GM19467 (cell line): ENCODE data around the gene HNMT.

Source experiments
- ATAC-seq: cut with Tn5 transposase; IDR thresholded peaks from one replicate; pipeline ENCODE4 v1.9.1; 2021; ENCODE audit warnings: mild to moderate bottlenecking, moderate library complexity; ENCODE audit not compliant: unreplicated experiment

Gene HNMT

GRCh38 chr2:138009622-138010021 is 45.3 kb downstream of the HNMT start:
- no peak for ATAC-seq

- no peak for ATAC-seq
These were observed 46.6 kb downstream of the HNMT start for GRCh38 chr2:138010890-138011289.

GRCh38 chr2:138012082-138012481 is 47.8 kb downstream of the HNMT start:
- no peak for ATAC-seq

GRCh38 chr2:138012968-138013367 is 48.7 kb downstream of the HNMT start:
- ATAC-seq = no peak

DNA sequence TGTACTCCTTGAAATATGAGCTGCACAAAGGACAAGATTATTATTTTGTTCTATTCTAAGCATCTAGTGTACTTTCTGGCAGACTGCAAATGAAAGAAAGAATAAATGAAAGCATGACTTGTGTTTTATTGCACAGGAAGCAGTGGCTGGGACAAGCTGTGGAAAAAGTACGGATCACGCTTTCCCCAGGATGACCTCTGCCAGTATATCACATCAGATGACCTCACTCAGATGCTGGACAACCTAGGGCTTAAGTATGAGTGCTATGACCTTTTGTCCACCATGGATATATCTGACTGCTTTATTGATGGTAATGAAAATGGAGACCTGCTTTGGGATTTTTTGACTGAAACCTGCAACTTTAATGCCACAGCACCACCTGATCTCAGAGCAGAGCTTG is 49.4 kb downstream of the HNMT start:
- no peak for ATAC-seq

DNA sequence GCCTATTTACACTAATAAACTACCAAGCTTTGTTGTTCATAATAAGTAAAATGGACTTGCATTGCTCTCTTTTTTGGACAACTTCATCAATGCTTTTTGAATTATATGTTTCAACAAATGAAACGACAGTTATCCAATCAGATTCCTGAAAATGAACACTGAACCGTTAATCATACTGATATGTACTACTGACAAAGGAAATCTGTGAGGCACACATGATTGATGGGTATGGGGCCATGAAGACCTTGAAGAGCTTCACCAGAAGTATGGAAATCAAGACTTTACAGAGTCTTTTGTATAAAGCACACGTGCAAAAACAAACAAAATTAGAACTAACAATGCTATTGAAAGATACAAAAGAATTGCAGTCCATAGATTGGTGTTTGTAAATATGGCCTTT is 51.2 kb downstream of the HNMT start:
- no peak for ATAC-seq

GRCh38 chr2:138016351-138017087 is 52.2 kb downstream of the HNMT start:
- ATAC-seq = no peak

GRCh38 chr2:138017824-138018223 is 53.6 kb downstream of the HNMT start:
- no peak for ATAC-seq

- ATAC-seq = no peak
These were observed 54.8 kb downstream of the HNMT start for GRCh38 chr2:138018866-138019688.

DNA sequence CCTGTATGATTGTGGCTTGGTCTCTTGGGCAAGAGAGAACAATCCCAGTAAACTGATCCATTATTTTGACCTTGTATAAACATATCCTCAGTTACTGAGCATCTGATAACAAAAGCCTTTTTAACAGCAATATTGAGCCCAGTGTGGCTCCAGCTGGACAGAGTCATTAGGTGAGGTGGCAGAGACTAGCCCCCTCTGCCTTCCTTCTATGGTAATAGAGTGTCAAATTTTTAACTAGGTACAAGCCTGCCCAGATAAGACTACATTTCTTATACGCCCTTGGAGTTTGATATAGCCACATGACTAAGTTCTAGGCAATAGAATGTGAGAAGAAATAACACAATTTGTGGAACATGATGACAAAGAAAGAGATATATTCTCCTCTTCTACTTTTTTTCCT is 56.2 kb downstream of the HNMT start:
- ATAC-seq = no peak

DNA sequence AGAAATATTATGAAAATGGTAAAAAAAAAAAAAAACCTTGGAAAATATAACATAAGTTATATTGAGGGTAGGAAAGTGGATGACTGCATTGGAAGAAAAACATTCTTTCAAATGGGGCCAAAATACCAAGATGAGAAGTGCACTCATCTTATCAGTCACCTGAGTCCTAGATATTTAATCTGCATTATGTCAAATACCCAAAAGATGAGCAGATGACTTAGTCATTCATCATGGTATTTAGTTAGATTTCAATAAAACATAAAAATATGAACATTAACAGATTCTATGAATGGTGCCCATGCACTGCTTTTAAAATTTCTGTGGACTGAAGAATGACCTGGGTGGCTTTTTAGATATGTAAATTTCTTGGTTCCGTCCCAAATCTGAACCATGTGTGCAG is 56.9 kb downstream of the HNMT start:
- ATAC-seq = no peak

DNA sequence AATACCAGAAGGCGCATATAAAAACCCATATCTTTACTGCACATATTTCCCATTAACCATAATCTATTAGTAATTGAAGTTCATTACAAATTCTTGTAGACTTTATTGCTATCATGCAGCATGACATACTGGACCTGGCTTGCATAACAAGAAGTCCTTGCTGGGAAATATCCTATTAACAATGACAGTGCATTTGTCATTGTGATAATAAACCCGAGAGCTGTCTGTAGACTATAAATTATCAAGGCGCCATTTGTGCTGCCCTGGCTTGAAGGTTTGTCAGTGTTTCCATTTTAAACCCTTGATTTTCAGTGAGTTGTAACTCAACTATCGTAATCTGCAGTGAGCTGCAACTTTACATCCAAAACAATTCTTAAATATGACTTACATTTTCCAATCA is 59.0 kb downstream of the HNMT start:
- no peak for ATAC-seq

DNA sequence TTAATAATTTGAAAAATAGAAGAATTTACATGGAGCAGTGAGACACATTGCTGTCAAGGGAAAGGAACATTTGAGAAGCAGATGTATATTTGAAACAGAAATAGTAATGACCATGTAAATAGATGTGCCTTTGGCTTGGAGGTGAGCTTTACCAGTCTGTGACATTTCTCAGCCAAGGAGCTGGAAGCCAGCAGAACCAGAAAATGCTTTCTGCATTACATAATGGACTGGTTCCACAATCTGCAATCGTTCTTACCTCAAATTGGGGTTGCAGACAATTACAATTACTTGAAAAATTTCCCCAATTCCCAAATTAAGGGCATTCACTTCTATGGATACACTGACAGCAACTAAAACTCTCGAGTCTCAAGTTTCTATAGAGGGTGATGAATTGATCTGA is 59.7 kb downstream of the HNMT start:
- ATAC-seq = no peak

DNA sequence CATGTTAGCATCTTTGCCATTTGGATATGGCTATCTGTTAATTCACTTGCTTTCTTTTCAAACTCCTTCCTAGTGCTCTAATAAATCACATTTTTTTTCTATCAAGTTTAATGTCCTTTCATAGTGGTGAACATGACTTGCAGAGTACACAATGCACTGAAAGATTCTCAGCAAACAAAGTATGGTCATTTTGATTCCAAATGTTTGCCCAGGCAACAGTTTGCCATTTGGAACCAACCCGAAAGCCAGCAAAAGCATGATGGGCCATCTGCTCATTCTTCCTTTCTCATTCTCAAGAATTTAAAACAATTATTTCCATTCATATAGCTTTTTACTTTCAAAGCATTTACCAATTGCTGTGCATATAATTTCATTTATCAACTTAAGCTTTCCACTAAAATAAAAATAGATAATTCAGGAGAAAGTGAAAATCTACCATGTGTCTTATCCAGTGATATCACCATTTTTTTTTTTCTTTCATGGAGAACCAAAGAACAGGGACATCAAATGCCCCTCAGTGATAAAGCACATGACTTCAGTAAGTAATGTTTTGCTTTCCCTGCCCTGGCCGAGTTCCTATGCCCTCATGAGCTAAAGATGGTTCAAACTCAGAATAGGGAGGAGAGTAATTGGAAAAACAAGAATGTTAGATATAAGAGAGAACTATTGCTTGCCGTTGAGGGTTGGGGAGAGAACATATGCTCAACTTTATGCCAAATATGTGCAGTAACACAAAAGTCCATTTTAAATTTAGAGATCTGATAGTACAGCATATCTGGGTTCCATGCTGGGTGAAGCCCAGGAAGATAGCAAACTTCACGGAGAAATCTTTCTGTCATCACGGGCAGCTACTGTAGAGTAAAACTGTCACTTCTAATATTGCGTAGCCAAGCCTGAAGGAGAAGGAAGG is 62.1 kb downstream of the HNMT start:
- no peak for ATAC-seq

GRCh38 chr2:138028538-138028937 is 64.3 kb downstream of the HNMT start:
- no peak for ATAC-seq

GRCh38 chr2:138029276-138029675 is 65.0 kb downstream of the HNMT start:
- no peak for ATAC-seq

DNA sequence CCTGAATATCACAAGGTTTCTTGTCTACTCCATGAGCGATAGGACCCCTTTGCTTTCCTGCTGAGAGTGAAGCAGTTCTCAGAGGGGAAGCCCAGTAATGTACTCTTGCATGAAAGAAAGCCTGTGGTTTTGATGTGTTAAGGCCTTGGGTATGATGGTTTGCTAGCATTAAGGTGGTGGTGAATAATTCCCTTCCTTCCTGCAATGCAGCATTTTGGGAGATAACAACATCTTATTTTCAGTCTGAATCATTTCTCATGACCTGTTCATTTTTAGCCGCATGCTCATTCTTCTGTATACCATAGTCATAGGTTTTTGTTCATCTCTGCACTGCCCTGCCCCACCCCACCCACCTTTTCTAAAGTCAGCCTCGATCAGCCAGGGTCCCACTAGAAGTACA is 66.2 kb downstream of the HNMT start:
- ATAC-seq = peak; percentile 66

- no peak for ATAC-seq
These were observed 68.1 kb downstream of the HNMT start for GRCh38 chr2:138032334-138032733.

GRCh38 chr2:138034536-138034935 is 70.3 kb downstream of the HNMT start:
- ATAC-seq = no peak

DNA sequence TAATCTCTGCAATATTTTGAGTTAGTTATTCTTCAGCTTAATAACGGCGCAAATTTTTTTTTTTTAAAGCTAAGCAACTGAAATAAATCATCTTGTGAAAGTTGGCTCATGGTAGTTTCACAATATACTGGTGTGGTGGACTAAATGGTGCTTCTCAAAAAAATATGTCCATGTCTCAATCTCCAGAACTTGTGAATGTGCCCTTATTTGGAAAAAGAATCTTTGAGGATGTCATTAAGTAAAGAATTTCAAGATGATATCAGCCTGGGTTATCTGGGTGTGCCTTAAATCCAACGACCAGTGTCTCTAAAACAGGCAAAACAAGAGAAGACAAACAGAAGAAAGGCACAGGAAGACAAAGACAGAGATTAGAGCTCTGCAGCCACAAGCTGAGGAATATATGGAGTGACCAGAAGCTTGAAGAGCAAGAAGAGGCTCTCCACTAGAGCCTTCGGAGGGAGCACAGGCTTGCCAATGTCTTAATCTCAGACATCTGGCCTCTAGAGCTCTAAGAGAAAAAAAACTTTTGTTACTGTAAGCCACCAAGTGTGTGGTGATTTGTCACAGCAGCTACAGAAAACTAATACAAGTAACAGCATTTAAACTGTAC is 71.4 kb downstream of the HNMT start:
- ATAC-seq = no peak

- ATAC-seq = no peak
These were observed 72.2 kb downstream of the HNMT start for GRCh38 chr2:138036522-138036921.
